ENCODE results near the gene GPSM1.

The GPSM1 gene, protein sequence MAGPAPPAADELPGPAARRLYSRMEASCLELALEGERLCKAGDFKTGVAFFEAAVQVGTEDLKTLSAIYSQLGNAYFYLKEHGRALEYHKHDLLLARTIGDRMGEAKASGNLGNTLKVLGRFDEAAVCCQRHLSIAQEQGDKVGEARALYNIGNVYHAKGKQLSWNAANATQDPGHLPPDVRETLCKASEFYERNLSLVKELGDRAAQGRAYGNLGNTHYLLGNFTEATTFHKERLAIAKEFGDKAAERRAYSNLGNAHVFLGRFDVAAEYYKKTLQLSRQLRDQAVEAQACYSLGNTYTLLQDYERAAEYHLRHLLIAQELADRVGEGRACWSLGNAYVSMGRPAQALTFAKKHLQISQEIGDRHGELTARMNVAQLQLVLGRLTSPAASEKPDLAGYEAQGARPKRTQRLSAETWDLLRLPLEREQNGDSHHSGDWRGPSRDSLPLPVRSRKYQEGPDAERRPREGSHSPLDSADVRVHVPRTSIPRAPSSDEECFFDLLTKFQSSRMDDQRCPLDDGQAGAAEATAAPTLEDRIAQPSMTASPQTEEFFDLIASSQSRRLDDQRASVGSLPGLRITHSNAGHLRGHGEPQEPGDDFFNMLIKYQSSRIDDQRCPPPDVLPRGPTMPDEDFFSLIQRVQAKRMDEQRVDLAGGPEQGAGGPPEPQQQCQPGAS

GRCh38 chr9:136327304-136327974 lies at the start of gene GPSM1:
Gene GPSM1 (plus strand): TSS chr9:136327539. CDS start chr9:136327696, 157 bp downstream.
- no peak within 1 kb of the TSS for H3K4me3 ChIP-seq (ENCODE audit: low read length)
- TF ChIP-seq ZNF274 (IDR thresholded peaks at IDR 0.05; ENCODE audit: low read depth, low read length): no peak

GRCh38 chr9:136277746-136278145 lies 49.6 kb upstream of the GPSM1 start:
- no peak for TF ChIP-seq ZNF274 (IDR thresholded peaks at IDR 0.05; ENCODE audit: low read depth, low read length)

DNA sequence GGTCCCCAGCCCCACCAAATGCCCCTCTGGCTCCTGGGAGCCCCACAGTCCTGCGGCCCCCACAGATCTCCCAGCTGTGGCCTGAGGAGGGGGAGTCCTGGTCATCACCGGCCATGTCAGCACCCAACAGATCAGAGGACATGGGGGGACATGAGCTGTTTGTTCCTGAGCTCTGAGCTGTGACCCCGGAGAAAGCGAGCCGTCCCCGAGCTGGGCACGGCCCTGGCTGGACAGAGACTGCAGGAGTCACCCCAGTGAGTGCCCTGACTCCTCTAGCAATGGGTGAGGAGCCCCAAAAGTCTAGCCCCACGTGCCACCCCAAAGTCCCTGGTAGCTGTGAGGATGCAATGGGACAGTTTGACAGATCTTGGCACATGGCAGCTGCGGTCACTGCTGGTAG lies 49.1 kb upstream of the GPSM1 start:
- no peak for TF ChIP-seq ZNF274 (IDR thresholded peaks at IDR 0.05; ENCODE audit: low read depth, low read length)
- no peak overlapping the region for H3K4me3 ChIP-seq (ENCODE audit: low read length)

More at GRCh38 chr9:136277746-136278145, 49.6 kb upstream of the GPSM1 start:
- no peak overlapping the region for H3K4me3 ChIP-seq (ENCODE audit: low read length)

GRCh38 chr9:136278894-136279293 lies 48.4 kb upstream of the GPSM1 start:
- TF ChIP-seq ZNF274 (IDR thresholded peaks at IDR 0.05; ENCODE audit: low read depth, low read length): no peak
- H3K4me3 ChIP-seq (ENCODE audit: low read length): no peak overlapping the region

GRCh38 chr9:136279471-136279870 lies 47.9 kb upstream of the GPSM1 start:
- H3K4me3 ChIP-seq (ENCODE audit: low read length): no peak overlapping the region
- no peak for TF ChIP-seq ZNF274 (IDR thresholded peaks at IDR 0.05; ENCODE audit: low read depth, low read length)

DNA sequence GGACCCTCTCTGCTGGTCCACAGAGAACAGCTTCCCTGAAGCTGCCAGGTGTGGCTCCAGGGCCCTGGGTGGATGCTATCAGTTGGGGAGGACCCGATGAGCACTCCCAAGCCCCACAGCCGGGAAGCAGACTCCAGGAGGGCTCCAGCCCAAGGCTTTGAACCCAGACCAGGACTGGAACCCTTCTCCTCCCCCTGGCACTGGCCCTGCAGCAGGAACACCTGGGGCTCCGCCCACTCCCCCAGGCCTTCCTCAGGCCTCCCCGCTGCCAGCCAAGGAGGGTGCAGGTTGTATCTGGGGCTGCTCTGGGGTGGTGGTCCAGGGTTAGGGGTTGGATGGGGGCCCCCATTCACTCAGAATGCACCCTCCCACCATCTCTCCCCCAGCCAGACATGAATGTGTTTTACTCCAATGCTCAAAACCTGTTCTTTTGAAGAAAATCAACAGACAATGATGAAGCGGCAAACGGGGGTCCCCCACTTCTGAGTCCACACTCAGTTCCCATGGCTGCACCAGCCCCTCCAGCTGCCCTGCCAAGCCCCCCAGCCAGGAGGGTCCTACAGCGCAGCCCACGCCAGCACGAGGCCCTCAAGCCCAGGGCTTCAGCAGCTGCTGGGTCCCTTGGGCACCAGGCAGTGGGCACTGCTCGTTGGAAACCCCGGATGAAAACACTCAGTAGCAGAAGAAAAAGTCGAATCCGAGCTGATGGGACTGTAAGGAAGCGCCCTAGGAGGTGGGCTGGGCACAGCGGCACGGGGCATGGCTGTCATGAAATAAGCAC lies 46.6 kb upstream of the GPSM1 start:
- no peak for TF ChIP-seq ZNF274 (IDR thresholded peaks at IDR 0.05; ENCODE audit: low read depth, low read length)

GRCh38 chr9:136281421-136282271 lies 45.7 kb upstream of the GPSM1 start:
- no peak overlapping the region for H3K4me3 ChIP-seq (ENCODE audit: low read length)

More for the DNA sequence above, 46.6 kb upstream of the GPSM1 start:
- no peak overlapping the region for H3K4me3 ChIP-seq (ENCODE audit: low read length)

GRCh38 chr9:136282272-136282861 lies 45.0 kb upstream of the GPSM1 start:
- no peak for TF ChIP-seq ZNF274 (IDR thresholded peaks at IDR 0.05; ENCODE audit: low read depth, low read length)
- no peak overlapping the region for H3K4me3 ChIP-seq (ENCODE audit: low read length)

More at GRCh38 chr9:136281421-136282271, 45.7 kb upstream of the GPSM1 start:
- no peak for TF ChIP-seq ZNF274 (IDR thresholded peaks at IDR 0.05; ENCODE audit: low read depth, low read length)

GRCh38 chr9:136283291-136284235 lies 43.8 kb upstream of the GPSM1 start:
- no peak for TF ChIP-seq ZNF274 (IDR thresholded peaks at IDR 0.05; ENCODE audit: low read depth, low read length)
- H3K4me3 ChIP-seq (ENCODE audit: low read length): no peak overlapping the region

- no peak overlapping the region for H3K4me3 ChIP-seq (ENCODE audit: low read length)
- TF ChIP-seq ZNF274 (IDR thresholded peaks at IDR 0.05; ENCODE audit: low read depth, low read length): no peak
Observed at GRCh38 chr9:136284311-136284710, 43.0 kb upstream of the GPSM1 start.

- no peak for TF ChIP-seq ZNF274 (IDR thresholded peaks at IDR 0.05; ENCODE audit: low read depth, low read length)
- no peak overlapping the region for H3K4me3 ChIP-seq (ENCODE audit: low read length)
Observed at GRCh38 chr9:136284951-136285350, 42.4 kb upstream of the GPSM1 start.

Data from GM08714 (cell line).